HepG2 (cell line): Measurements from ENCODE around the gene CHRNB1. TPM values are rescaled to one million over a fixed set of nuclear protein-coding genes. Genes with fewer than 3 reads are reported as not detected.

Experiments used
- ARNT2 ChIP-seq: sonication (generic); formaldehyde crosslinking; IDR thresholded peaks from 2 replicates; pipeline ENCODE4 v1.8.0; 2022; ENCODE audit warnings: mild to moderate bottlenecking, low read depth, missing genetic modification reagents, moderate library complexity
- CHD2 ChIP-seq: IDR thresholded peaks from 2 replicates; pipeline ENCODE4 v1.6.1; 2011; ENCODE audit warnings: low read depth, low read length, improper control_type of control experiment
- CREM ChIP-seq, 2 experiments: sonication (generic) in 1 of 2; formaldehyde crosslinking in 1 of 2; IDR thresholded peaks; 2 replicates each; pipeline versions ENCODE4 v1.4.0 to v1.6.1; 2016 to 2020; ENCODE audit warnings: antibody characterized with exemption in 1 of 2, mild to moderate bottlenecking in 1 of 2, missing genetic modification reagents in 1 of 2
- DNMT1 ChIP-seq: sonication (generic); formaldehyde crosslinking; IDR thresholded peaks from 2 replicates; pipeline ENCODE4 v1.5.1; 2020; ENCODE audit warnings: mild to moderate bottlenecking, missing genetic modification reagents
- FIP1L1 ChIP-seq: fragments of 200-400 bp; formaldehyde crosslinking; IDR thresholded peaks from 2 replicates; pipeline ENCODE4 v1.6.1; 2018; ENCODE audit warnings: low read depth, mild to moderate bottlenecking, low read length, moderate library complexity, borderline replicate concordance; ENCODE audit not compliant: insufficient read depth
- FOXA3 ChIP-seq: IDR thresholded peaks from 2 replicates; pipeline ENCODE4 v1.6.1; 2016; ENCODE audit warnings: missing genetic modification reagents, missing compliant biosample characterization
- FOXO1 ChIP-seq: sonication (generic); formaldehyde crosslinking; IDR thresholded peaks from 2 replicates; pipeline ENCODE4 v1.4.0; 2020; ENCODE audit warnings: missing genetic modification reagents
- HNRNPK ChIP-seq: fragments of 200-400 bp; formaldehyde crosslinking; IDR thresholded peaks from 2 replicates; pipeline ENCODE4 v1.6.1; 2018; ENCODE audit warnings: low read length, low read depth, moderate library complexity, mild to moderate bottlenecking; ENCODE audit not compliant: poor library complexity, severe bottlenecking
- IKZF4 ChIP-seq: sonication (generic); formaldehyde crosslinking; IDR thresholded peaks from 2 replicates; pipeline ENCODE4 v1.5.1; 2020; ENCODE audit warnings: borderline replicate concordance, mild to moderate bottlenecking, low read depth, missing genetic modification reagents; ENCODE audit errors: not compliant biosample characterization
- MBNL3 ChIP-seq: fragments of 250-450 bp; sonication (Bioruptor Pico); conservative IDR thresholded peaks from 2 replicates; pipeline ENCODE4 v1.8.0; 2022; ENCODE audit warnings: mild to moderate bottlenecking, inconsistent platforms
- MEIS2 ChIP-seq: sonication (generic); formaldehyde crosslinking; IDR thresholded peaks from 2 replicates; pipeline ENCODE4 v1.9.0; 2021; ENCODE audit warnings: mild to moderate bottlenecking, missing genetic modification reagents
- MIXL1 ChIP-seq: IDR thresholded peaks from 2 replicates; pipeline ENCODE4 v1.6.1; 2016
- MTF2 ChIP-seq: sonication (generic); formaldehyde crosslinking; IDR thresholded peaks from 2 replicates; pipeline ENCODE4 v1.5.0; 2020; ENCODE audit warnings: missing genetic modification reagents, borderline replicate concordance
- NFKB2 ChIP-seq: sonication (generic); formaldehyde crosslinking; IDR thresholded peaks from 2 replicates; pipeline ENCODE4 v1.4.0; 2020; ENCODE audit warnings: missing genetic modification reagents, borderline replicate concordance
- NFKBIZ ChIP-seq: IDR thresholded peaks from 2 replicates; pipeline ENCODE4 v1.6.1; 2018; ENCODE audit warnings: missing genetic modification reagents, missing compliant biosample characterization
- NFYB ChIP-seq: sonication (generic); formaldehyde crosslinking; IDR thresholded peaks from 2 replicates; pipeline ENCODE4 v1.4.0; 2020; ENCODE audit warnings: missing genetic modification reagents
- PAWR ChIP-seq: sonication (generic); formaldehyde crosslinking; IDR thresholded peaks from 2 replicates; pipeline ENCODE4 v1.4.0; 2020; ENCODE audit warnings: missing genetic modification reagents, mild to moderate bottlenecking, borderline replicate concordance
- PAX8 ChIP-seq: sonication (generic); formaldehyde crosslinking; IDR thresholded peaks from 2 replicates; pipeline ENCODE4 v1.8.0; 2022; ENCODE audit warnings: mild to moderate bottlenecking, missing genetic modification reagents, borderline replicate concordance
- POLR2A ChIP-seq, 2 experiments: IDR thresholded peaks; 2 replicates each; pipeline ENCODE4 v1.6.1; 2011; ENCODE audit warnings: low read depth in 2 of 2, low read length in 2 of 2, mild to moderate bottlenecking in 1 of 2, moderate library complexity in 1 of 2; ENCODE audit not compliant: insufficient read depth in 1 of 2
- SIN3B ChIP-seq: fragments of 150-350 bp; IDR thresholded peaks from 2 replicates; pipeline ENCODE4 v1.6.1; 2014; ENCODE audit warnings: low read length
- TRIM24 ChIP-seq: sonication (generic); formaldehyde crosslinking; IDR thresholded peaks from 2 replicates; pipeline ENCODE4 v1.8.0; 2022; ENCODE audit warnings: mild to moderate bottlenecking, missing genetic modification reagents
- ZIK1 ChIP-seq: sonication (generic); formaldehyde crosslinking; IDR thresholded peaks from 2 replicates; pipeline ENCODE4 v1.5.0; 2020; ENCODE audit warnings: mild to moderate bottlenecking, low read depth, missing genetic modification reagents, borderline replicate concordance
- ZNF101 ChIP-seq: sonication (generic); formaldehyde crosslinking; IDR thresholded peaks from 2 replicates; pipeline ENCODE4 v1.4.0; 2020; ENCODE audit warnings: mild to moderate bottlenecking, low read depth, missing genetic modification reagents, borderline replicate concordance
- ZNF224 ChIP-seq: sonication (generic); formaldehyde crosslinking; IDR thresholded peaks from 2 replicates; pipeline ENCODE4 v1.5.0; 2020; ENCODE audit warnings: mild to moderate bottlenecking, missing genetic modification reagents
- ZNF24 ChIP-seq: fragments of 450-650 bp; IDR thresholded peaks from 2 replicates; pipeline ENCODE4 v1.6.1; 2017; ENCODE audit warnings: antibody characterized with exemption, mild to moderate bottlenecking
- ZNF350 ChIP-seq: sonication (generic); formaldehyde crosslinking; IDR thresholded peaks from 2 replicates; pipeline ENCODE4 v1.4.0; 2020; ENCODE audit warnings: mild to moderate bottlenecking, low read depth, missing genetic modification reagents, borderline replicate concordance
- ZNF549 ChIP-seq: sonication (generic); formaldehyde crosslinking; IDR thresholded peaks from 2 replicates; pipeline ENCODE4 v1.5.0; 2020; ENCODE audit warnings: missing genetic modification reagents
- polyA plus RNA-seq, 8 experiments: library from polyadenylated mRNA; depleted of rRNA in 3 of 8; stranded (reverse) in 7 of 8; unstranded in 1 of 8; fragments of >200 nt; fragmentation: Illumina TruSeq in 4 of 8; extraction: Trizol in 4 of 8; gene quantifications; 2 replicates each; pipeline versions ENCODE4 v1.2.1 to v1.2.3, GENCODE V29; 2011 to 2016; ENCODE audit warnings: low read depth in 4 of 8, missing spikeins in 1 of 8, mixed read lengths in 1 of 8; ENCODE audit not compliant: insufficient read depth in 1 of 8
- total RNA-seq, 5 experiments: library from RNA; depleted of rRNA; stranded (reverse); fragments of >200 nt; fragmentation: Illumina TruSeq; extraction: Trizol; gene quantifications; 2 replicates each; pipeline ENCODE4 v1.2.3, GENCODE V29; 2016; ENCODE audit warnings: low read depth in 1 of 5
- TF ChIP-seq, protein P1 (sequence below): sonication (generic); formaldehyde crosslinking; IDR thresholded peaks from 2 replicates; pipeline ENCODE4 v1.9.0; 2021; ENCODE audit warnings: missing genetic modification reagents, mild to moderate bottlenecking, borderline replicate concordance
- TF ChIP-seq, protein P2 (sequence below): sonication (generic); formaldehyde crosslinking; IDR thresholded peaks from 2 replicates; pipeline ENCODE4 v1.4.0; 2020; ENCODE audit warnings: missing genetic modification reagents

CHRNB1 gene
- total and polyA plus RNA-seq, 2 of the 13 experiments (the other 11 are each of a cell fraction or from before 2014, with no cell fraction given), result 5.4 to 33.7 TPM

DNA sequence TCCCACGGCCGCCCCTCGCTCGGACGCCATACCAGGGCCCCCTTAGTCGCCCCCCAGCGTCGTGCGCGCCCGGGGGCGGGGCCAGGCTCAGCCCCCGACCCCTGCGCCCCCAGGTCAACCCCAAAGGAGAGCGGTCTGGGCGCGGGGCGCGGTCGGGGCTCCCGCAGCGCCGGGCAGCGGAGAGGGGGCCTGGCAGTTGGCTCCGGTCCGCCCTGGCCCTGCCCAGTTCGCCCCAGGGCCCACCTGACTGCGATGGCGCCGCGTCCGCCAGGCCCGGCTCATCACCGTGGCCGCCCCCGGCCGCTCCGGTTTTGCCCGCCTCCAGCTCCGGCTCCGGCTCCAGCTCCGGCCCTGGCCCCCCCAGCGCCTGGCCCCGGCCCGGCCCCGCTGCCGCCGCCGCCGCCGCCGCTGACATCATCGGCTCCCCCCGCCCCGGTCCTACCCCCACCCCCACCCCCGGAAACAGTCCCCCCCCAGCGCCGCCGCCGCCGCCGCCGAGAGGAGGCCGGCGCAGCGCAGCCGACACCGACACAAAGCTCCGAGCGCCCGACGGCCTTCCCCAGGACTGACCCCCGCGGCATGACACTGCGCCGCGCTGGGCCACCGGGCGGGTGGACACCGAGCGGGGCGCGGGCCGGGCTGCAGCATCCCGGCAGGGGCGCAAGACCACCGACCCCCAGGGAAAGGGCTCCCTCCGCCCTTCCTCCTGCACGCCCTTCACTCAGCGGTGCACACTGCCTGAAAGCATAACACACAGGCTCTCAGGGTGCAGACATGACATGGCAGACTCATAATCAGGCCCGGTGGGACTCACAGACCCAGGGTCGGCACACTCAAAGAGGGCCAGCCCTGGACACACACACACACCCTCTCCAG is 34.6 kb downstream of the CHRNB1 start, which contains the start of gene ZBTB4 (continued):
- TF ChIP-seq CHD2 (no peak), MIXL1 (CRISPR knock-in tag) (no peak), NFKBIZ (CRISPR knock-in tag) (no peak), FOXO1 (CRISPR knock-in tag) (no peak), ARNT2 (CRISPR knock-in tag) (no peak), POLR2A (IDR thresholded peaks at IDR 0.05; ENCODE audit: insufficient read depth in 1 of 2, low read depth in 2 of 2, low read length in 2 of 2) (peak; percentile 33 to 49; a peak in 2 of 4 replicates), MEIS2 (CRISPR knock-in tag) (peak; percentile 8; the same call in 1 of the 2 replicates), PAWR (CRISPR knock-in tag) (no peak), DNMT1 (CRISPR knock-in tag) (no peak), TRIM24 (CRISPR knock-in tag) (no peak), NFKB2 (peak; percentile 24; the same call in 1 of the 2 replicates), ZNF101 (CRISPR knock-in tag) (no peak), NFYB (CRISPR knock-in tag) (no peak), MTF2 (CRISPR knock-in tag) (no peak), CREM (IDR thresholded peaks at IDR 0.05) (no peak), CREM (CRISPR knock-in tag; IDR thresholded peaks at IDR 0.05) (no peak), ZNF224 (no peak), IKZF4 (CRISPR knock-in tag) (no peak), FOXA3 (CRISPR knock-in tag) (no peak), ZNF549 (CRISPR knock-in tag) (no peak), ZNF350 (CRISPR knock-in tag) (no peak), MBNL3 (CRISPR knock-in tag) (no peak), SIN3B (no peak), HNRNPK (no peak), FIP1L1 (no peak), PAX8 (CRISPR knock-in tag) (no peak), ZNF24 (no peak), ZIK1 (CRISPR knock-in tag) (no peak)
- TF ChIP-seq, protein P1, sequence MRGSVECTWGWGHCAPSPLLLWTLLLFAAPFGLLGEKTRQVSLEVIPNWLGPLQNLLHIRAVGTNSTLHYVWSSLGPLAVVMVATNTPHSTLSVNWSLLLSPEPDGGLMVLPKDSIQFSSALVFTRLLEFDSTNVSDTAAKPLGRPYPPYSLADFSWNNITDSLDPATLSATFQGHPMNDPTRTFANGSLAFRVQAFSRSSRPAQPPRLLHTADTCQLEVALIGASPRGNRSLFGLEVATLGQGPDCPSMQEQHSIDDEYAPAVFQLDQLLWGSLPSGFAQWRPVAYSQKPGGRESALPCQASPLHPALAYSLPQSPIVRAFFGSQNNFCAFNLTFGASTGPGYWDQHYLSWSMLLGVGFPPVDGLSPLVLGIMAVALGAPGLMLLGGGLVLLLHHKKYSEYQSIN (CRISPR knock-in tag), result no peak
- TF ChIP-seq, protein P2, sequence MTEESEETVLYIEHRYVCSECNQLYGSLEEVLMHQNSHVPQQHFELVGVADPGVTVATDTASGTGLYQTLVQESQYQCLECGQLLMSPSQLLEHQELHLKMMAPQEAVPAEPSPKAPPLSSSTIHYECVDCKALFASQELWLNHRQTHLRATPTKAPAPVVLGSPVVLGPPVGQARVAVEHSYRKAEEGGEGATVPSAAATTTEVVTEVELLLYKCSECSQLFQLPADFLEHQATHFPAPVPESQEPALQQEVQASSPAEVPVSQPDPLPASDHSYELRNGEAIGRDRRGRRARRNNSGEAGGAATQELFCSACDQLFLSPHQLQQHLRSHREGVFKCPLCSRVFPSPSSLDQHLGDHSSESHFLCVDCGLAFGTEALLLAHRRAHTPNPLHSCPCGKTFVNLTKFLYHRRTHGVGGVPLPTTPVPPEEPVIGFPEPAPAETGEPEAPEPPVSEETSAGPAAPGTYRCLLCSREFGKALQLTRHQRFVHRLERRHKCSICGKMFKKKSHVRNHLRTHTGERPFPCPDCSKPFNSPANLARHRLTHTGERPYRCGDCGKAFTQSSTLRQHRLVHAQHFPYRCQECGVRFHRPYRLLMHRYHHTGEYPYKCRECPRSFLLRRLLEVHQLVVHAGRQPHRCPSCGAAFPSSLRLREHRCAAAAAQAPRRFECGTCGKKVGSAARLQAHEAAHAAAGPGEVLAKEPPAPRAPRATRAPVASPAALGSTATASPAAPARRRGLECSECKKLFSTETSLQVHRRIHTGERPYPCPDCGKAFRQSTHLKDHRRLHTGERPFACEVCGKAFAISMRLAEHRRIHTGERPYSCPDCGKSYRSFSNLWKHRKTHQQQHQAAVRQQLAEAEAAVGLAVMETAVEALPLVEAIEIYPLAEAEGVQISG (CRISPR knock-in tag), result no peak
